CD14-positive monocyte (primary cell): ENCODE measurements around the gene MUSK. TPM values are rescaled to one million over a fixed set of nuclear protein-coding genes. Genes with fewer than 3 reads are reported as not detected.

Experiments
- DNase-seq, 3 donors: peaks; one replicate each; pipeline ENCODE4 v3.0.0-alpha.2; 2011 to 2022
- H2AFZ ChIP-seq: 2 replicates; pipeline ENCODE4 v1.6.0; 2012; ENCODE audit warnings: mild to moderate bottlenecking, low read depth, low read length, inconsistent platforms; ENCODE audit not compliant: insufficient read depth, poor library complexity, severe bottlenecking
- H3K27ac ChIP-seq, 2 donors: 1 replicate in 1 of 2; 2 replicates in 1 of 2; pipeline ENCODE4 v1.5.1; 2012 to 2013; ENCODE audit warnings: low read length in 2 of 2, control low read depth in 1 of 2, inconsistent platforms in 1 of 2, low read depth in 1 of 2, mild to moderate bottlenecking in 1 of 2
- H3K27me3 ChIP-seq, 2 donors: one replicate each; pipeline versions ENCODE4 v1.6.0 to v1.6.1; 2011 to 2013; ENCODE audit warnings: low read length in 2 of 2; ENCODE audit not compliant: control insufficient read depth in 2 of 2, insufficient read depth in 2 of 2
- H3K36me3 ChIP-seq, 2 donors: replicated peaks in 1 of 2; 1 replicate in 1 of 2; 2 replicates in 1 of 2; pipeline versions ENCODE4 v1.5.1 to v1.6.1; 2012 to 2013; ENCODE audit warnings: low read length in 2 of 2, control low read depth in 1 of 2, inconsistent platforms in 1 of 2, mild to moderate bottlenecking in 1 of 2; ENCODE audit not compliant: insufficient read depth in 2 of 2, control insufficient read depth in 1 of 2
- H3K4me1 ChIP-seq, 2 donors: 1 replicate in 1 of 2; 2 replicates in 1 of 2; pipeline versions ENCODE4 v1.5.1 to v1.6.1; 2012 to 2013; ENCODE audit warnings: low read length in 2 of 2, control low read depth in 1 of 2, inconsistent platforms in 1 of 2, mild to moderate bottlenecking in 1 of 2, moderate library complexity in 1 of 2; ENCODE audit not compliant: insufficient read depth in 2 of 2, control insufficient read depth in 1 of 2
- H3K4me2 ChIP-seq: replicated peaks from 2 replicates; pipeline ENCODE3; 2012; ENCODE audit warnings: low read length, moderate library complexity, mild to moderate bottlenecking; ENCODE audit not compliant: poor library complexity, severe bottlenecking; ENCODE audit errors: extremely low read depth
- H3K4me3 ChIP-seq, 3 experiments: fragments of 200-600 bp in 1 of 3; sonication (generic) in 1 of 3; replicated peaks in 1 of 3; 1 replicate in 2 of 3; 2 replicates in 1 of 3; pipeline ENCODE4 v1.5.1; 2011 to 2013; ENCODE audit warnings: low read length in 3 of 3, mild to moderate bottlenecking in 3 of 3, control low read depth in 2 of 3, low read depth in 2 of 3, inconsistent platforms in 1 of 3, moderate library complexity in 1 of 3
- H3K79me2 ChIP-seq: 2 replicates; pipeline ENCODE4 v1.6.0; 2012; ENCODE audit warnings: mild to moderate bottlenecking, control low read depth, inconsistent platforms, low read length, moderate library complexity; ENCODE audit not compliant: insufficient read depth
- H3K9ac ChIP-seq: 2 replicates; pipeline ENCODE4 v1.6.0; 2017; ENCODE audit warnings: low read length, mild to moderate bottlenecking; ENCODE audit not compliant: insufficient read depth, poor library complexity, severe bottlenecking
- H3K9me3 ChIP-seq, 2 donors: replicated peaks in 1 of 2; 1 replicate in 1 of 2; 2 replicates in 1 of 2; pipeline versions ENCODE4 v1.5.1 to v1.6.1; 2012 to 2013; ENCODE audit warnings: low read length in 2 of 2, control low read depth in 1 of 2; ENCODE audit not compliant: control insufficient read depth in 1 of 2, insufficient read depth in 1 of 2
- H4K20me1 ChIP-seq: 2 replicates; pipeline ENCODE4 v1.6.0; 2012; ENCODE audit warnings: mild to moderate bottlenecking, low read length, control low read depth, moderate library complexity; ENCODE audit not compliant: insufficient read depth
- H3K27ac Mint-ChIP-seq, 7 donors: one replicate each; pipeline ENCODE4 v1.8.0; 2020; ENCODE audit warnings: mild to moderate bottlenecking in 7 of 7, mixed read lengths in 7 of 7, moderate library complexity in 6 of 7, inconsistent platforms in 2 of 7
- H3K27me3 Mint-ChIP-seq, 3 donors: one replicate each; pipeline ENCODE4 v1.8.0; 2021 to 2022; ENCODE audit warnings: low read depth in 3 of 3, mild to moderate bottlenecking in 3 of 3, mixed read lengths in 3 of 3, moderate library complexity in 3 of 3, inconsistent platforms in 1 of 3
- H3K36me3 Mint-ChIP-seq, 2 donors: one replicate each; pipeline ENCODE4 v1.8.0; 2020; ENCODE audit warnings: mixed read lengths in 2 of 2, inconsistent platforms in 1 of 2, mild to moderate bottlenecking in 1 of 2
- H3K4me1 Mint-ChIP-seq: one replicate; pipeline ENCODE4 v1.8.0; 2020; ENCODE audit warnings: mild to moderate bottlenecking, mixed read lengths
- H3K4me3 Mint-ChIP-seq, 2 donors: one replicate each; pipeline ENCODE4 v1.8.0; 2020; ENCODE audit warnings: mild to moderate bottlenecking in 2 of 2, mixed read lengths in 2 of 2, moderate library complexity in 1 of 2
- H3K9me3 Mint-ChIP-seq, 7 donors: one replicate each; pipeline ENCODE4 v1.8.0; 2020 to 2022; ENCODE audit warnings: mixed read lengths in 7 of 7, mild to moderate bottlenecking in 6 of 7, moderate library complexity in 6 of 7, inconsistent platforms in 2 of 7
- CTCF ChIP-seq: fragments of 200-600 bp; IDR thresholded peaks from one replicate; pipeline ENCODE4 v1.8.0; 2022; ENCODE audit warnings: antibody characterized with exemption, mild to moderate bottlenecking
- WGBS: methylation state at CpG from one replicate; pipeline ENCODE4 v1.1.5; 2013; ENCODE audit warnings: missing lambda C conversion rate; ENCODE audit not compliant: insufficient coverage; 5-methylcytosine and 5-hydroxymethylcytosine counted together
- intact Hi-C, 2 donors: fragments of 100-400 bp; cut with micrococcal nuclease; formaldehyde crosslinking; loops; one replicate each; pipeline versions ENCODE4 v1.15.0 to v1.15.1; 2023
- polyA plus RNA-seq, 3 donors: library from polyadenylated mRNA; depleted of rRNA in 1 of 3; unstranded in 2 of 3; stranded (reverse) in 1 of 3; fragments of 300-500 nt in 2 of 3; fragments of >200 nt in 1 of 3; fragmentation: Illumina TruSeq in 2 of 3; gene quantifications; 1 replicate in 2 of 3; 2 replicates in 1 of 3; pipeline ENCODE4 v1.2.3, GENCODE V29; 2012 to 2021

MUSK gene
- polyA plus RNA-seq, 3 donors = not detected

GRCh38 chr9:110712955-110713354 lies 44.4 kb downstream of the MUSK start:
- intact Hi-C loops = no loop called here
- no peak overlapping the region for H3K27ac ChIP-seq

GRCh38 chr9:110714314-110714713 lies 45.7 kb downstream of the MUSK start:
- intact Hi-C loops = no loop called here
- Mint-ChIP-seq H3K4me3 (no peak overlapping the region), H3K4me1 (no peaks in the 10 kb centered on the region), H3K36me3 (no peaks in the 10 kb centered on the region), H3K27me3 (no peaks in the 10 kb centered on the region), H3K27ac (peak overlapping the region in 1 of 7 donors; percentile 13), H3K9me3 (peaks cover 2 to 9% (median 5%) of the 10 kb centered on the region in 7 donors)
- Histone ChIP-seq H3K4me3 (no peak overlapping the region), H3K4me1 (no peaks in the 10 kb centered on the region), H2AFZ (no peak overlapping the region), H3K27ac (no peak overlapping the region), H3K27me3 (no peaks in the 10 kb centered on the region), H3K79me2 (no peaks in the 10 kb centered on the region), H3K9ac (no peak overlapping the region), H4K20me1 (no peaks in the 10 kb centered on the region), H3K4me2 (no peak overlapping the region), H3K36me3 (no peaks in the 10 kb centered on the region), H3K9me3 (no peaks in the 10 kb centered on the region)
- no peak for DNase-seq
- WGBS = 87% methylated on average over 2 of the region's 3 CpGs
- no peak for TF ChIP-seq CTCF

More at GRCh38 chr9:110712955-110713354, 44.4 kb downstream of the MUSK start:
- Mint-ChIP-seq H3K27me3 (no peaks in the 10 kb centered on the region), H3K4me1 (no peaks in the 10 kb centered on the region), H3K9me3 (peaks cover 2 to 7% (median 3%) of the 10 kb centered on the region in 7 donors), H3K27ac (no peak overlapping the region), H3K4me3 (no peak overlapping the region), H3K36me3 (no peaks in the 10 kb centered on the region)
- no peaks in the 10 kb centered on the region for H4K20me1 ChIP-seq
- H2AFZ ChIP-seq = no peak overlapping the region
- no CpG with 5 or more reads among the region's 1 CpG for WGBS
- no peak for DNase-seq
- no peaks in the 10 kb centered on the region for H3K36me3 ChIP-seq
- H3K9ac ChIP-seq = no peak overlapping the region
- no peaks in the 10 kb centered on the region for H3K4me1 ChIP-seq
- H3K27me3 ChIP-seq = no peaks in the 10 kb centered on the region
- H3K9me3 ChIP-seq = no peaks in the 10 kb centered on the region
- H3K4me3 ChIP-seq = no peak overlapping the region
- TF ChIP-seq CTCF = no peak
- no peak overlapping the region for H3K4me2 ChIP-seq
- no peaks in the 10 kb centered on the region for H3K79me2 ChIP-seq
